Measurements from ENCODE around the gene SH2D7. TPM values are rescaled to one million over a fixed set of nuclear protein-coding genes. Genes with fewer than 3 reads are reported as not detected.
A peak's percentile ranks its signal among the peaks of the same experiment; 100 is the strongest.

Gene SH2D7
- total RNA-seq, 2 donors from 2014 or later = not detected

DNA sequence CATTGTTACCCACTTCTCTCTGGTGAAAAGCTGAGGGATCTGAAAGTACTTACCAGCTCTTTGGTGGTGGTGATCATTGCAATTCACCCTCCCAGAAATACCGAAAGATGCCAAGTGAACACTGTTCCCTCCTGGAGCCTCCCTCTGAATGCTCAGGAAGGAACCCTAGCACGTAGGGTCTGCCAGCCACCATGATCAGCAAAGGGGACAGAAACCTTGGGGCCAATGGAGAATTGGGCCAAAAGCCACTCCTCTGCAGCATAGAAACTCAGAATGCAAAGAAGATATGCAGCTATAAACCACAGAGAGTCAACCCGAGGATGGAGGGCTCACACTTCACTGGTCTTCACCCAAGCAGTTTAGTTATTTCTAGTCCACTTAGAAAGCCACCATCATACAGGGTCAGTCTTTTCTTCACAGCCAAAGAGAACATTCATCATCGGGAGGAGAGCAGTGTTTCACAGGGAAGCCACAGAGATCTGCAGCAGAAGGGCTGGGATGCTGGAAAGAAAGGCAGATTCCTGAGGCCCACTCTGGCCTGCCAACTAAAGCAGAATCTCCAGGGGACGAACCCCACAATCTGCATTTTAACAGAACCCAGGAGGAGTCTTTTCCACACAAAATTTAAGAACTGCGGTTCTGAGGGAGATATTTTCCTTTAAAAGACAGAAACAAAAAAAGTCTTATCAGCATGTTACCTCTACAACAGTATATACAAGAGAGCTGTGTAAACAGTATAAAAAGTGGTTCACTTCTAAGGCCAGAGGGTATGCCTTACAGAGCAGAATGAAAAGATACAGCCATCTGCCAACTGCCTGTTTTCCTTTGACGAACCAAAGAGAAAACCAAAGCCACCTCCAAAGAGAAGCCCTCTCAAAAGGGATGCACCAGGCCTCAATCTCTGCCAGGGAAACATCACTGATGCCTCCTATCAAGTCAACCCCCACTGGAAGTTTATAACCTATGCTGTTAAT lies 26.1 kb upstream of the SH2D7 start:
- Mint-ChIP-seq H3K27me3 (no peaks in the 10 kb centered on the region), H3K27ac (no peak overlapping the region), H3K4me1 (peaks cover 47% of the 10 kb centered on the region), H3K36me3 (ENCODE audit: low read depth) (no peaks in the 10 kb centered on the region), H3K4me3 (no peak overlapping the region)
- no peak for ATAC-seq
- DNase-seq = no peak
- no peaks in the 10 kb centered on the region for H3K9me3 ChIP-seq (ENCODE audit: control insufficient read depth, low read length, poor library complexity, severe bottlenecking)

GRCh38 chr15:78067328-78068228 lies 24.8 kb upstream of the SH2D7 start:
- no peak overlapping the region for H3K27ac Mint-ChIP-seq
- H3K4me3 Mint-ChIP-seq = no peak overlapping the region
- peaks cover 50% of the 10 kb centered on the region for H3K4me1 Mint-ChIP-seq
- no peaks in the 10 kb centered on the region for H3K36me3 Mint-ChIP-seq (ENCODE audit: low read depth)
- no peaks in the 10 kb centered on the region for H3K9me3 ChIP-seq (ENCODE audit: control insufficient read depth, low read length, poor library complexity, severe bottlenecking)
- no peak for ATAC-seq
- DNase-seq = no peak
- H3K27me3 Mint-ChIP-seq = no peaks in the 10 kb centered on the region

- Mint-ChIP-seq H3K36me3 (ENCODE audit: low read depth) (no peaks in the 10 kb centered on the region), H3K4me1 (peaks cover 52% of the 10 kb centered on the region)
- no peak for DNase-seq
Measured at GRCh38 chr15:78069052-78069414, 23.3 kb upstream of the SH2D7 start.

GRCh38 chr15:78069462-78070029 lies 22.8 kb upstream of the SH2D7 start:
- Mint-ChIP-seq H3K4me3 (no peak overlapping the region), H3K27me3 (no peaks in the 10 kb centered on the region), H3K36me3 (ENCODE audit: low read depth) (no peaks in the 10 kb centered on the region), H3K27ac (no peak overlapping the region), H3K4me1 (peaks cover 56% of the 10 kb centered on the region)
- H3K9me3 ChIP-seq (ENCODE audit: control insufficient read depth, low read length, poor library complexity, severe bottlenecking) = no peaks in the 10 kb centered on the region
- peak; percentile 24 for ATAC-seq
- no peak for DNase-seq

More at GRCh38 chr15:78069052-78069414, 23.3 kb upstream of the SH2D7 start:
- Mint-ChIP-seq H3K4me3 (no peak overlapping the region), H3K27me3 (no peaks in the 10 kb centered on the region), H3K27ac (no peak overlapping the region)
- peak; percentile 30 for ATAC-seq
- no peaks in the 10 kb centered on the region for H3K9me3 ChIP-seq (ENCODE audit: control insufficient read depth, low read length, poor library complexity, severe bottlenecking)

GRCh38 chr15:78070049-78070700 lies 22.2 kb upstream of the SH2D7 start:
- Mint-ChIP-seq H3K36me3 (ENCODE audit: low read depth) (no peaks in the 10 kb centered on the region), H3K4me3 (no peak overlapping the region), H3K27me3 (no peaks in the 10 kb centered on the region), H3K4me1 (peaks cover 59% of the 10 kb centered on the region), H3K27ac (no peak overlapping the region)
- no peaks in the 10 kb centered on the region for H3K9me3 ChIP-seq (ENCODE audit: control insufficient read depth, low read length, poor library complexity, severe bottlenecking)
- no peak for DNase-seq
- peak; percentile 40 for ATAC-seq

DNA sequence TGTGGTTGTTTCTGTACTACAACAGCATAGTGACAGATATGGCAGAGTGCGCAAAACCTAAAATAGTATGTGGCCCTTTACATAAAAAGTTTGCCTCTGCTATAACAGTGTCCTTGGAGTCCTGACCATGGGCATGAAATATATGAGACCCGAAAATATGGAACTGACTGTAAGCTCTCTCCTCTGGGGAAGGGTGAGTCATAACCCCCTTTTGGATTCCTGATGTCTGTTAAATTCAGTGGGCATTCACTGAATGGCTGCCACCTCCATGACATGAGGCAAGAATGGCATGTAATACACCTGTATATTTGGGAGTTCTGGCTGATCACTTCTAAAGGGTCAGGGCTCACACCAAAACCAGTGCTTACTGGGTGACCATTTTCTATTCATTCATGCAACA lies 21.0 kb upstream of the SH2D7 start:
- H3K27ac Mint-ChIP-seq = no peak overlapping the region
- ATAC-seq = no peak

DNA sequence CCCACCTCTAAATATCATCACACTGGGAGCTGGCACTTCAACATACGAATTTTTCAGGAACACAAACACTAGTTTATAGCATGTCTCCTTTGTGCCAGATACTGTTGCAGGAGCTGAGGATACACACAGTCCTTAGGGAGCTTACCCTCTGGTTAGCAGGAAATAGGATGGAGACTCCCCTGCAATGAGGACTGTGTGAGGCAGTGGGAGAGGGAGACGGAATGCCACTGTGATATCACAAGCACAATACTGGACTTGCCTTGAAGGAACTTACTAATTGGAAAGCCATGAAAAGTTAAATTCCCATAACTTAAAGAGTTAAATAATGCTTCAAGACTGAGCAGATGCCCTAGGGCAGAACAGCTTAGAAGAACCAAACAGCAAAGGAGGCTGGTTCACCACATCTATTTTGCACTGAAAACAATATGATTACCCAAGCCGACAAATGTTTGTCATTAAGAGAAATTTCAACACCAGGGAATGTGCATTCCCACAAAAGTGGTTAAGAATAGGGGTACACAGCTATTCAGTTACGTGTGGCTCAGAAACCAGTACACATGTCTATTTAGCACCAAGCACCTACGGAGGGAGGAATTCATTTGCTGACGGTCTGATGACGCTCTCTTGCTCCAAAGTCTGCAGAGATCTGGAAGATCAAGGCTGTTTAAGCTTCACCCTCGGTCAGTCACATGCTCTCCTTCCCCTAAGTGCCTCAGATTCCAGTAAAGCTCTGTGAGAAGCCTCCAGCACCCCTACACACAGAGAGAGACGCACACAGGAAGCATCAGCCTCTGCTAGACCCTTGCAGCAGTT lies 20.1 kb upstream of the SH2D7 start:
- Mint-ChIP-seq H3K4me1 (peaks cover 67% of the 10 kb centered on the region), H3K36me3 (ENCODE audit: low read depth) (peaks cover 4% of the 10 kb centered on the region), H3K27me3 (no peaks in the 10 kb centered on the region), H3K4me3 (peak overlapping the region; percentile 81), H3K27ac (no peak overlapping the region)
- no peaks in the 10 kb centered on the region for H3K9me3 ChIP-seq (ENCODE audit: control insufficient read depth, low read length, poor library complexity, severe bottlenecking)
- ATAC-seq (peak; percentile 31), DNase-seq (no peak)

More for the DNA sequence above, 21.0 kb upstream of the SH2D7 start:
- H3K9me3 ChIP-seq (ENCODE audit: control insufficient read depth, low read length, poor library complexity, severe bottlenecking) = no peaks in the 10 kb centered on the region
- Mint-ChIP-seq H3K4me1 (peaks cover 68% of the 10 kb centered on the region), H3K27me3 (no peaks in the 10 kb centered on the region), H3K36me3 (ENCODE audit: low read depth) (no peaks in the 10 kb centered on the region), H3K4me3 (no peak overlapping the region)
- DNase-seq = no peak

- ATAC-seq (no peak), DNase-seq (no peak)
- H3K4me1 Mint-ChIP-seq = peaks cover 63% of the 10 kb centered on the region
- peak overlapping the region; percentile 81 for H3K4me3 Mint-ChIP-seq
- H3K27ac Mint-ChIP-seq = no peak overlapping the region
- peaks cover 4% of the 10 kb centered on the region for H3K36me3 Mint-ChIP-seq (ENCODE audit: low read depth)
- no peaks in the 10 kb centered on the region for H3K9me3 ChIP-seq (ENCODE audit: control insufficient read depth, low read length, poor library complexity, severe bottlenecking)
- no peaks in the 10 kb centered on the region for H3K27me3 Mint-ChIP-seq
Measured at GRCh38 chr15:78073046-78073787, 19.1 kb upstream of the SH2D7 start.

GRCh38 chr15:78075490-78076230 lies 16.7 kb upstream of the SH2D7 start:
- H3K27me3 Mint-ChIP-seq = no peaks in the 10 kb centered on the region
- H3K9me3 ChIP-seq (ENCODE audit: control insufficient read depth, low read length, poor library complexity, severe bottlenecking) = no peaks in the 10 kb centered on the region
- peaks cover 42% of the 10 kb centered on the region for H3K4me1 Mint-ChIP-seq
- ATAC-seq (no peak), DNase-seq (no peak)
- H3K4me3 Mint-ChIP-seq = peak overlapping the region; percentile 100
- H3K27ac Mint-ChIP-seq = no peak overlapping the region
- peaks cover 4% of the 10 kb centered on the region for H3K36me3 Mint-ChIP-seq (ENCODE audit: low read depth)

DNA sequence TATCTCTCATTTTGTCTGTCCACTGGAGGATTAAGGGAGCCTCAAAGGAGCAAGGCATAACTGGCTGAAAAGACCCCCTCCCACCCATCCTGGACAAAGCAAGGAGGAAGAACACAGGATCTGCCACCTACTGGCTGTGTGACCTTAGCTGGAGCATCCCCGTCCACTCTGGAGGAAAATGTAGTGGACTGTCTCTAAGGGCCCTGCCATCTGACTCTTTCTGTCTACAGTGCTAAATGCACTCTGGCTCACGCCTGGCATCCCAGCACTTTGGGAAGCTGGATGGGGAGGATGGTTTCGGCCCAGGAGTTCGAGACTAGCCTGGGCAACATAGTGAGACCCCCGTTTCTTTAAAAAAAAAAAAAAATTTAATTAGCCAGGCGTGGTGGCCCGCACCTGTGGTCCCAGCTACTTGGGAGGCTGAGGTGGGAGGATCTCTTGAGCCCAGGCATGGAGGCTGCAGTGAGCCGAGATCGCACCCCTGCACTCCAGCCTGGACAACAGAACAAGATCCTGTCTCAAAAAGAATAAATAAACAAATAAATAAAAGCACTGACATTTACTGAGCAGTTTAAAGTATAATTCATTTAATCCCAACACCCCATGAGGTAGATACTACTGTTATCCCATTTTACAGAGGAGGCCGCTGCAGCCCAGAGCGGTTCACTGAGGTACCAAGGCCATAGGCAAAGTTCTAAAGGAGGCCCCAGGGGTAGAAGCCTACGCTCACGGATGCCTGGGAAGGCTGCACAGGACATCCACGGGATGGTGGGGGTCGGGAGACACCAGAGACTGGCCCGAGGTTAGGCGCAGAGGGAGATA lies 15.9 kb upstream of the SH2D7 start:
- no peaks in the 10 kb centered on the region for H3K27me3 Mint-ChIP-seq
- H3K4me1 Mint-ChIP-seq = peaks cover 40% of the 10 kb centered on the region
- ATAC-seq = peak; percentile 29
- H3K9me3 ChIP-seq (ENCODE audit: control insufficient read depth, low read length, poor library complexity, severe bottlenecking) = no peaks in the 10 kb centered on the region
- no peak for DNase-seq
- H3K36me3 Mint-ChIP-seq (ENCODE audit: low read depth) = peaks cover 4% of the 10 kb centered on the region
- peak overlapping the region; percentile 100 for H3K4me3 Mint-ChIP-seq
- H3K27ac Mint-ChIP-seq = no peak overlapping the region
